NB4 (cell line): ENCODE measurements around the gene ZNF512.

Experiments used
- DNase-seq: peaks from one replicate; pipeline ENCODE4 v3.0.0; 2010; ENCODE audit warnings: low read depth
- H3K4me3 ChIP-seq: one replicate; pipeline ENCODE4 v1.5.1; 2011; ENCODE audit warnings: mild to moderate bottlenecking, low read depth, low read length, moderate library complexity
- CTCF ChIP-seq: IDR thresholded peaks from one replicate; pipeline ENCODE4 v1.5.1; 2012; ENCODE audit warnings: low read depth, low read length
- MAX ChIP-seq: IDR thresholded peaks from 2 replicates; pipeline ENCODE4 v1.6.1; 2011; ENCODE audit warnings: low read depth, low read length
- MYC ChIP-seq: IDR thresholded peaks from 2 replicates; pipeline ENCODE4 v1.6.1; 2011; ENCODE audit warnings: low read depth, low read length
- POLR2A ChIP-seq: IDR thresholded peaks from 2 replicates; pipeline ENCODE4 v1.6.1; 2011; ENCODE audit warnings: mild to moderate bottlenecking; ENCODE audit not compliant: insufficient read length; ENCODE audit errors: extremely low read depth

ZNF512 gene

GRCh38 chr2:27663285-27664153 lies 80.7 kb downstream of the ZNF512 start, which contains the start of the genes SLC4A1AP and SUPT7L:
Gene SLC4A1AP (plus strand): TSS chr2:27663889. CDS start chr2:27663915, 26 bp downstream.
Gene SUPT7L (minus strand): TSS chr2:27663614. CDS start chr2:27662192, 1,422 bp downstream.
- DNase-seq = peak; percentile 90
- TF ChIP-seq MYC (0 out of 2 replicates have a peak, but pooled peaks have one; percentile 8), MAX (no peak), CTCF (peak; percentile 5), POLR2A (peak; percentile 65)
- H3K4me3 ChIP-seq = peak within 1 kb of the TSS; percentile 93

GRCh38 chr2:27664154-27664574 lies 81.3 kb downstream of the ZNF512 start:
- peak overlapping the region; percentile 93 for H3K4me3 ChIP-seq
- TF ChIP-seq POLR2A (no peak), MAX (no peak), MYC (no peak), CTCF (no peak)
- no peak for DNase-seq

- no peak for TF ChIP-seq MAX
- peak overlapping the region; percentile 93 for H3K4me3 ChIP-seq
- DNase-seq = peak; percentile 46
These were observed 82.0 kb downstream of the ZNF512 start for GRCh38 chr2:27664622-27665363.

- peak; percentile 43 for DNase-seq
- H3K4me3 ChIP-seq = no peak overlapping the region
- TF ChIP-seq POLR2A = no peak
- TF ChIP-seq CTCF = no peak
- TF ChIP-seq MYC = no peak
- no peak for TF ChIP-seq MAX
These were observed 84.6 kb downstream of the ZNF512 start for GRCh38 chr2:27667446-27667845.

- H3K4me3 ChIP-seq = no peak overlapping the region
- TF ChIP-seq MYC (no peak), POLR2A (no peak), MAX (no peak), CTCF (no peak)
- DNase-seq = no peak
These were observed 88.4 kb downstream of the ZNF512 start for GRCh38 chr2:27671235-27671634.
